Fibroblast of pulmonary artery (primary cell): Measurements from ENCODE around the gene URGCP.

Experiments
- DNase-seq: peaks from one replicate; pipeline ENCODE4 v3.0.0-alpha.2; 2010; ENCODE audit warnings: low read depth
- H3K4me3 ChIP-seq: replicated peaks from 2 replicates; pipeline ENCODE4 v1.5.1; 2011; ENCODE audit warnings: low read depth, mild to moderate bottlenecking, control low read depth, low read length, moderate library complexity
- CTCF ChIP-seq: IDR thresholded peaks from 2 replicates; pipeline ENCODE4 v1.5.1; 2011; ENCODE audit warnings: mild to moderate bottlenecking, control low read depth, low read length, inconsistent platforms; ENCODE audit errors: missing control alignments

The URGCP gene

GRCh38 chr7:43855176-43855575 lies 51.2 kb downstream of the URGCP start:
- no peak for TF ChIP-seq CTCF
- H3K4me3 ChIP-seq: no peak overlapping the region
- DNase-seq: no peak

- TF ChIP-seq CTCF: no peak
- DNase-seq: no peak
- H3K4me3 ChIP-seq: no peak overlapping the region
Measured at GRCh38 chr7:43851805-43852204, 54.6 kb downstream of the URGCP start.

DNA sequence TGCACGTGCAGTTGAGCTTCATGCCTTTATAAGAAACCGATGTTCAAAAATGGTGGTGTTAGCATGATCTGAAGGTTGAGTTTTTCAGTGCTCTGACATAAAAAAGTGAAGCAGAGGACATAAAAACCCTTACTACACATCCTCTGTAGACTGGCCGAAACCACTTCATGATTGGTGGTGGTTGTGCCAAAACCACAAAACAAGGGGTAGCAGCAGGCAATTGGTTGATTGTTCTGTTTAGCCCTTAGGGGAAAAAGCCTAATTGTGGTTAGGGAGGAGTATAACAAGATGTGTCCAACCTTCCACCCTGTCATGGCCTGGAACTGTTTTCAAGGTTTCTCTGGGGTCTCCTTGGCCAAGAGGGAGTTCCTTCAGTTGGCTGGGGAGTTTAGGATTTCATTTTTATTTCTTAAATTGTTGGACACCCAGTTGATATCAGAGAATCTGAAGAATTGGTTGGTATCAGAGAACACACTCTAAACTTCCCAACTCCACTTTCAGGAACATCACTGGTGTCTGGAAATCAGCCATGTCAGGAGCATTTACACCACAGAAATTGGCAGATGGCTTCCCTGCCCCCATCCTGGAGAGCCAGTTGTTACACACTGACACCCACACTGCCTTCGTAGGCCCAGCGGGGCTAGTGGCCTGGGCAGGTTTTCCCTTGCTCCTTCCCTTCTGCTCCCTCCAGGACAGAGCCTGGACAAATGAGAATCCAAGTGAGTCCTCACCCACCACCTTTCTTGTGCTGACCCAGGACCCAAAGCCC lies 55.9 kb downstream of the URGCP start:
- no peak overlapping the region for H3K4me3 ChIP-seq
- no peak for DNase-seq
- TF ChIP-seq CTCF: no peak

- no peak overlapping the region for H3K4me3 ChIP-seq
- DNase-seq: no peak
- TF ChIP-seq CTCF: no peak
Measured at GRCh38 chr7:43849047-43849446, 57.3 kb downstream of the URGCP start.

GRCh38 chr7:43847496-43847895 lies 58.9 kb downstream of the URGCP start:
- no peak for DNase-seq
- no peak overlapping the region for H3K4me3 ChIP-seq
- no peak for TF ChIP-seq CTCF

GRCh38 chr7:43844662-43845061 lies 61.7 kb downstream of the URGCP start:
- no peak for DNase-seq
- TF ChIP-seq CTCF: no peak
- no peak overlapping the region for H3K4me3 ChIP-seq

DNA sequence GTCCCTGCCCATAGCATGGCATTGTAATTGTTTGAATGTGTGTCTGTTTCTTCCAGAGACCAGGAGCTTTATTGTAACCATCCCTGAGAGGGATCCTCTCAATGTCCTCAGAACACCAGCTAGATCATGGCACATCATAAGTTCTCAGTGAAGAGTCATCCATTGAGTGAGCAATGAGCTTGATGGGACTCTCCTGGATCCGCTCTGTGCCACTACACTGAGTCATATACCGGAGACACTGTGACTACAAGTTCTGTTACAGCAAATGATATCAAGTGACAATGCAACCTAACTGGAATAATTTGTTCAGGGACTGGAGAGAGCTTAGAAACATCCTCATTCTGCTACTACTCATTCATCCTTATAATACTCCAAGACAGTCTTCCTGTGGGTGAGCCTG lies 62.1 kb downstream of the URGCP start:
- DNase-seq: no peak
- H3K4me3 ChIP-seq: no peak overlapping the region
- TF ChIP-seq CTCF: no peak
